ENCODE measurements around the gene RACGAP1. TPM values are rescaled to one million over a fixed set of nuclear protein-coding genes. Genes with fewer than 3 reads are reported as not detected.

The RACGAP1 gene
- total RNA-seq, 3 donors from 2014 or later (not counting 1 experiment from before 2014, with no cell fraction given): 6.1 to 11.6 (median 8.7) TPM

GRCh38 chr12:50017641-50018040 is 7.7 kb downstream of the RACGAP1 start:
- no peaks in the 10 kb centered on the region for H3K36me3 ChIP-seq (ENCODE audit: control insufficient read depth, insufficient read depth, low read length)
- Mint-ChIP-seq H3K27ac (no peak overlapping the region), H3K4me1 (peaks cover 4 to 16% of the 10 kb centered on the region in 2 donors), H3K9me3 (no peaks in the 10 kb centered on the region), H3K4me3 (no peak overlapping the region), H3K36me3 (no peaks in the 10 kb centered on the region), H3K27me3 (ENCODE audit: low read depth in 2 of 2) (no peaks in the 10 kb centered on the region)
- H3K9me3 ChIP-seq (ENCODE audit: control insufficient read depth, insufficient read depth, low read length): no peaks in the 10 kb centered on the region
- 95% methylated on average over 6 of the region's 6 CpGs for WGBS (ENCODE audit: insufficient coverage)
- ATAC-seq (no peak), DNase-seq (no peak)
- no peak overlapping the region for H3K4me3 ChIP-seq (ENCODE audit: low read length)
- no peak for TF ChIP-seq CTCF (IDR thresholded peaks at IDR 0.05)
- H3K27ac ChIP-seq (ENCODE audit: low read length): no peak overlapping the region
- H3K27me3 ChIP-seq (ENCODE audit: control insufficient read depth, insufficient read depth, low read length): no peaks in the 10 kb centered on the region
- intact Hi-C loops (cut with micrococcal nuclease): no loop called here
- H3K4me1 ChIP-seq (ENCODE audit: control insufficient read depth, insufficient read depth, low read length): no peaks in the 10 kb centered on the region

- H3K4me1 Mint-ChIP-seq: peaks cover 4 to 16% of the 10 kb centered on the region in 2 donors
- no peaks in the 10 kb centered on the region for H3K36me3 Mint-ChIP-seq
- TF ChIP-seq CTCF (IDR thresholded peaks at IDR 0.05): no peak
- no peak overlapping the region for H3K27ac Mint-ChIP-seq
- no peak for DNase-seq
- Histone ChIP-seq H3K4me3 (ENCODE audit: low read length) (no peak overlapping the region), H3K4me1 (ENCODE audit: control insufficient read depth, insufficient read depth, low read length) (no peaks in the 10 kb centered on the region), H3K27me3 (ENCODE audit: control insufficient read depth, insufficient read depth, low read length) (no peaks in the 10 kb centered on the region), H3K36me3 (ENCODE audit: control insufficient read depth, insufficient read depth, low read length) (no peaks in the 10 kb centered on the region), H3K9me3 (ENCODE audit: control insufficient read depth, insufficient read depth, low read length) (no peaks in the 10 kb centered on the region), H3K27ac (ENCODE audit: low read length) (no peak overlapping the region)
- WGBS (ENCODE audit: insufficient coverage): 99% methylated on average over 10 of the region's 10 CpGs
- intact Hi-C loops (cut with micrococcal nuclease): no loop called here
- no peak for ATAC-seq
- H3K27me3 Mint-ChIP-seq (ENCODE audit: low read depth in 2 of 2): no peaks in the 10 kb centered on the region
- no peaks in the 10 kb centered on the region for H3K9me3 Mint-ChIP-seq
- H3K4me3 Mint-ChIP-seq: no peak overlapping the region
Measured at GRCh38 chr12:50016501-50017475, 8.5 kb downstream of the RACGAP1 start.

- Mint-ChIP-seq H3K9me3 (no peaks in the 10 kb centered on the region), H3K4me1 (peaks cover 4 to 16% of the 10 kb centered on the region in 2 donors), H3K36me3 (no peaks in the 10 kb centered on the region), H3K27ac (no peak overlapping the region), H3K4me3 (no peak overlapping the region), H3K27me3 (ENCODE audit: low read depth in 2 of 2) (no peaks in the 10 kb centered on the region)
- TF ChIP-seq CTCF (IDR thresholded peaks at IDR 0.05): no peak
- Histone ChIP-seq H3K27ac (ENCODE audit: low read length) (no peak overlapping the region), H3K9me3 (ENCODE audit: control insufficient read depth, insufficient read depth, low read length) (no peaks in the 10 kb centered on the region), H3K36me3 (ENCODE audit: control insufficient read depth, insufficient read depth, low read length) (no peaks in the 10 kb centered on the region), H3K4me3 (ENCODE audit: low read length) (no peak overlapping the region), H3K27me3 (ENCODE audit: control insufficient read depth, insufficient read depth, low read length) (no peaks in the 10 kb centered on the region), H3K4me1 (ENCODE audit: control insufficient read depth, insufficient read depth, low read length) (no peaks in the 10 kb centered on the region)
- WGBS (ENCODE audit: insufficient coverage): 90% methylated on average over 2 of the region's 3 CpGs
- ATAC-seq (no peak), DNase-seq (no peak)
- intact Hi-C loops (cut with micrococcal nuclease): no loop called here
Measured at GRCh38 chr12:50014342-50014741, 11.0 kb downstream of the RACGAP1 start.

All from natural killer cell (primary cell).